Measurements from ENCODE around the gene ACP5. TPM values are rescaled to one million over a fixed set of nuclear protein-coding genes. Genes with fewer than 3 reads are reported as not detected.

Gene ACP5
- total RNA-seq, 1 donor from 2014 or later = 50.9 TPM

GRCh38 chr19:11530432-11530831, 47.0 kb downstream of the ACP5 start:
- H3K4me1 Mint-ChIP-seq = peaks cover 25% of the 10 kb centered on the region
- H3K27ac Mint-ChIP-seq = no peak overlapping the region
- no peak for TF ChIP-seq CTCF (IDR thresholded peaks at IDR 0.05)
- no peaks in the 10 kb centered on the region for H3K9me3 Mint-ChIP-seq
- DNase-seq (no peak), ATAC-seq (ENCODE audit: low read depth) (no peak)
- peaks cover 11% of the 10 kb centered on the region for H3K36me3 Mint-ChIP-seq (ENCODE audit: low read depth)
- CTCF ChIA-PET = no interaction called here
- H3K4me3 Mint-ChIP-seq = peak overlapping the region; percentile 11
- intact Hi-C loops (cut with micrococcal nuclease) = no loop called here
- H3K27me3 Mint-ChIP-seq = no peaks in the 10 kb centered on the region
- POLR2A ChIA-PET = interaction anchor here (0.6 kb wide), 1 partner anchor 53 kb away, joined by 4 read pairs; no protein-coding TSS in a partner anchor

- DNase-seq (peak; percentile 81), ATAC-seq (ENCODE audit: low read depth) (peak; percentile 99)
- H3K9me3 Mint-ChIP-seq = no peaks in the 10 kb centered on the region
- peaks cover 13% of the 10 kb centered on the region for H3K4me1 Mint-ChIP-seq
- peak within 1 kb of the TSS; percentile 93 for H3K4me3 Mint-ChIP-seq
- no peak for TF ChIP-seq CTCF (IDR thresholded peaks at IDR 0.05)
- CTCF ChIA-PET = interaction anchor here (1.3 kb wide), 1 partner anchor 153 kb away, joined by 4 read pairs; no protein-coding TSS in a partner anchor
- H3K27me3 Mint-ChIP-seq = no peaks in the 10 kb centered on the region
- peaks cover 12% of the 10 kb centered on the region for H3K36me3 Mint-ChIP-seq (ENCODE audit: low read depth)
- POLR2A ChIA-PET = interaction anchor here (0.6 to 2.3 kb wide), 13 partner anchors 19 to 154 kb away, joined by 3 to 20 read pairs (median 3); partner anchors contain the start of genes ELOF1, SWSAP1 and ZNF653
- peak within 1 kb of the TSS; percentile 89 for H3K27ac Mint-ChIP-seq
- intact Hi-C loops (cut with micrococcal nuclease) = loop anchor here (1.0 to 2.0 kb wide), 4 partner anchors 23 to 93 kb away; partner anchors contain the start of genes ODAD3, PRKCSH, ZNF627 and ZNF653
These were observed 48.7 kb downstream of the ACP5 start, which contains the start of gene ECSIT for GRCh38 chr19:11528551-11529341. ECSIT (minus strand) TSS chr19:11529134; CDS start chr19:11519170, 9,964 bp downstream.

Other genes with a start within 250 kb of the ACP5 start
- 4.5 and 6.2 TPM in 2 replicates for gene RAB3D, start 238.0 kb downstream of the ACP5 start, total RNA-seq
- gene TMEM205, start 231.4 kb downstream of the ACP5 start, total RNA-seq = 61.8 and 68.1 TPM in 2 replicates
- 27.6 and 32.1 TPM in 2 replicates for gene CCDC159, start 231.1 kb downstream of the ACP5 start, total RNA-seq
- gene PLPPR2, start 222.2 kb downstream of the ACP5 start, total RNA-seq = 1.5 and 2.2 TPM in 2 replicates
- 4.3 and 5.1 TPM in 2 replicates for gene SWSAP1, start 203.0 kb downstream of the ACP5 start, total RNA-seq
- gene EPOR, start 193.3 kb downstream of the ACP5 start, total RNA-seq = 1.8 and 2.5 TPM in 2 replicates
- 0.32 and 0.33 TPM in 2 replicates for gene RGL3, start 158.3 kb downstream of the ACP5 start, total RNA-seq
- gene ODAD3, start 142.5 kb downstream of the ACP5 start, total RNA-seq = 0.29 TPM in 1 of 2 replicates, not detected in the other
- gene PRKCSH, start 142.0 kb downstream of the ACP5 start, total RNA-seq = 287 and 289 TPM in 2 replicates
- gene ELAVL3, start 96.6 kb downstream of the ACP5 start, total RNA-seq = not detected in 2 replicates
- gene ZNF653, start 71.8 kb downstream of the ACP5 start, total RNA-seq = 10.3 and 14.1 TPM in 2 replicates
- 49.3 and 54.2 TPM in 2 replicates for gene ECSIT, start 48.5 kb downstream of the ACP5 start, total RNA-seq
- not detected in 2 replicates for gene CNN1, start 38.8 kb downstream of the ACP5 start, total RNA-seq
- gene ELOF1, start 18.4 kb downstream of the ACP5 start, total RNA-seq = 61.7 and 66.1 TPM in 2 replicates
- gene ZNF627, start 19.8 kb upstream of the ACP5 start, total RNA-seq = 17.0 and 17.6 TPM in 2 replicates
- gene ZNF823, start 161.3 kb upstream of the ACP5 start, total RNA-seq = 2.6 and 3.0 TPM in 2 replicates
- 23.3 and 23.9 TPM in 2 replicates for gene ZNF441, start 189.4 kb upstream of the ACP5 start, total RNA-seq
- gene ZNF491, start 220.9 kb upstream of the ACP5 start, total RNA-seq = 1.4 and 1.7 TPM in 2 replicates
- 17.7 and 18.5 TPM in 2 replicates for gene ZNF440, start 236.6 kb upstream of the ACP5 start, total RNA-seq

Data from activated B cell treated with CpG ODN at 0.5 μM for 24 hours (primary cell).